HCT116 (cell line): Measurements from ENCODE around the gene TGDS. TPM values are rescaled to one million over a fixed set of nuclear protein-coding genes. Genes with fewer than 3 reads are reported as not detected.

Source experiments
- ATAC-seq: fragments of 200-7000 bp; cut with Tn5 transposase; 2 replicates; pipeline ENCODE4 v1.9.1; 2020; ENCODE audit warnings: mild to moderate bottlenecking, moderate library complexity
- BruUV-seq: library from RNA; stranded (reverse); fragments of 400-500 nt; replicated peaks from 2 replicates; lab custom pipeline; 2021; lab: Mats Ljungman, UMichigan
- CTCF ChIA-PET: fragments of 300-600 bp; sonication (Branson Sonifier 250); formaldehyde crosslinking; loops from one replicate; lab custom pipeline; 2021; ENCODE audit warnings: antibody characterized with exemption; lab: Charles Lee
- POLR2A ChIA-PET: fragments of 300-600, 350-600 bp; sonication (Branson Sonifier 250); formaldehyde crosslinking; loops from one replicate; lab custom pipeline; 2021; ENCODE audit warnings: antibody characterized with exemption; lab: Charles Lee
- RAD21 ChIA-PET, 2 experiments: fragments of 300-600 bp; sonication (Branson Sonifier 250); formaldehyde crosslinking; loops; one replicate each; lab custom pipeline; 2023; ENCODE audit warnings: low total read pairs in 2 of 2; ENCODE audit not compliant: uncharacterized antibody in 2 of 2, unreplicated experiment in 2 of 2, low non-redundant PET in 1 of 2; lab: Charles Lee
- DNase-seq: peaks from one replicate; pipeline ENCODE4 v3.0.0-alpha.2; 2010; ENCODE audit warnings: low read depth, low spot score
- H2AFZ ChIP-seq: fragments of 200-600 bp; shearing (Covaris generic), sonication (generic); 2 replicates; pipeline ENCODE4 v1.6.1; 2017; ENCODE audit warnings: low read depth, mixed run types, mixed read lengths, antibody characterized with exemption, low read length; ENCODE audit not compliant: poor library complexity, severe bottlenecking
- H3K27ac ChIP-seq: 2 replicates; pipeline ENCODE4 v1.5.1; 2012; ENCODE audit warnings: low read depth, low read length
- H3K27me3 ChIP-seq: fragments of 200-600 bp; sonication (generic); 2 replicates; pipeline ENCODE4 v1.6.1; 2016; ENCODE audit warnings: mixed run types, low read length, mixed read lengths; ENCODE audit not compliant: insufficient read depth
- H3K36me3 ChIP-seq, 2 experiments: fragments of 200-500 bp in 1 of 2; fragments of 200-600 bp in 1 of 2; sonication (Bioruptor generic) in 1 of 2; sonication (generic) in 1 of 2; 2 replicates each; pipeline versions ENCODE4 v1.5.1 to v1.6.1; 2014 to 2016; ENCODE audit warnings: low read length in 2 of 2, inconsistent platforms in 1 of 2, mixed read lengths in 1 of 2, mixed run types in 1 of 2; ENCODE audit not compliant: insufficient read depth in 2 of 2, control insufficient read depth in 1 of 2
- H3K4me1 ChIP-seq, 2 experiments: fragments of 200-600 bp in 1 of 2; sonication (generic) in 1 of 2; 2 replicates each; pipeline versions ENCODE4 v1.5.1 to v1.6.1; 2012 to 2017; ENCODE audit warnings: low read length in 2 of 2, inconsistent platforms in 1 of 2, mild to moderate bottlenecking in 1 of 2, mixed read lengths in 1 of 2, mixed run types in 1 of 2, moderate library complexity in 1 of 2; ENCODE audit not compliant: insufficient read depth in 2 of 2, control insufficient read depth in 1 of 2
- H3K4me2 ChIP-seq: fragments of 200-600 bp; sonication (generic); 2 replicates; pipeline ENCODE4 v1.6.1; 2017; ENCODE audit warnings: mixed run types, low read length, mixed read lengths
- H3K4me3 ChIP-seq, 2 experiments: fragments of 200-600 bp in 1 of 2; sonication (generic) in 1 of 2; replicated peaks in 1 of 2; 2 replicates each; pipeline ENCODE4 v1.5.1; 2011 to 2016; ENCODE audit warnings: low read length in 2 of 2, control low read depth in 1 of 2, low read depth in 1 of 2, mild to moderate bottlenecking in 1 of 2, mixed read lengths in 1 of 2, mixed run types in 1 of 2
- H3K79me2 ChIP-seq: fragments of 200-600 bp; sonication (generic); 2 replicates; pipeline ENCODE4 v1.6.1; 2017; ENCODE audit warnings: mild to moderate bottlenecking, mixed run types, low read length, moderate library complexity, mixed read lengths; ENCODE audit not compliant: insufficient read depth
- H3K9ac ChIP-seq: fragments of 200-600 bp; sonication (generic); 2 replicates; pipeline ENCODE4 v1.6.1; 2016; ENCODE audit warnings: low read length, mixed read lengths
- H3K9me2 ChIP-seq: fragments of 200-600 bp; sonication (generic), shearing (Covaris generic); 2 replicates; pipeline ENCODE4 v1.6.1; 2017; ENCODE audit warnings: mixed run types, mild to moderate bottlenecking, moderate library complexity; ENCODE audit not compliant: insufficient read depth
- H3K9me3 ChIP-seq, 2 experiments: fragments of 200-500 bp in 1 of 2; fragments of 200-600 bp in 1 of 2; sonication (Bioruptor generic) in 1 of 2; sonication (generic) in 1 of 2; 2 replicates each; pipeline ENCODE4 v1.6.1; 2014 to 2017; ENCODE audit warnings: low read length in 2 of 2, mixed read lengths in 2 of 2, inconsistent platforms in 1 of 2, low read depth in 1 of 2, mild to moderate bottlenecking in 1 of 2, mixed run types in 1 of 2, moderate library complexity in 1 of 2; ENCODE audit not compliant: control insufficient read depth in 1 of 2, insufficient read depth in 1 of 2
- H4K20me1 ChIP-seq: fragments of 200-600 bp; sonication (generic), shearing (Covaris generic); 2 replicates; pipeline ENCODE4 v1.6.1; 2017; ENCODE audit warnings: mixed run types, mild to moderate bottlenecking, moderate library complexity; ENCODE audit not compliant: insufficient read depth
- ATF3 ChIP-seq: IDR thresholded peaks from 2 replicates; pipeline ENCODE4 v1.6.1; 2012
- EGR1 ChIP-seq: IDR thresholded peaks from 2 replicates; pipeline ENCODE4 v1.6.1; 2012; ENCODE audit warnings: low read depth
- EZH2phosphoT487 ChIP-seq: fragments of 200-600 bp; IDR thresholded peaks from 2 replicates; pipeline ENCODE4 v1.6.1; 2018; ENCODE audit warnings: antibody characterized with exemption, borderline replicate concordance
- FOSL1 ChIP-seq: IDR thresholded peaks from 2 replicates; pipeline ENCODE4 v1.6.1; 2012; ENCODE audit warnings: low read depth
- JUND ChIP-seq: IDR thresholded peaks from 2 replicates; pipeline ENCODE4 v1.6.1; 2012
- POLR2A ChIP-seq: IDR thresholded peaks from 2 replicates; pipeline ENCODE4 v1.7.0; 2011; ENCODE audit warnings: borderline replicate concordance; ENCODE audit not compliant: insufficient read depth, insufficient read length; ENCODE audit errors: extremely low read depth
- POLR2AphosphoS5 ChIP-seq: IDR thresholded peaks from 2 replicates; pipeline ENCODE4 v1.6.1; 2011; ENCODE audit warnings: mild to moderate bottlenecking, low read depth, low read length, moderate library complexity
- SIN3A ChIP-seq: IDR thresholded peaks from 2 replicates; pipeline ENCODE4 v1.6.1; 2012; ENCODE audit warnings: low read depth
- SP1 ChIP-seq: IDR thresholded peaks from 2 replicates; pipeline ENCODE4 v1.6.1; 2012; ENCODE audit warnings: low read depth
- ZBTB33 ChIP-seq: IDR thresholded peaks from 2 replicates; pipeline ENCODE4 v1.6.1; 2011; ENCODE audit warnings: mild to moderate bottlenecking, low read length, moderate library complexity; ENCODE audit not compliant: insufficient replicate concordance; ENCODE audit errors: extremely low read depth
- ZNF274 ChIP-seq: fragments of 200-500 bp; sonication (Bioruptor generic); IDR thresholded peaks from 2 replicates; pipeline ENCODE4 v1.6.1; 2014; ENCODE audit warnings: mild to moderate bottlenecking, low read depth, low read length, inconsistent platforms
- intact Hi-C: fragments of 100-400 bp; cut with micrococcal nuclease; formaldehyde crosslinking; loops from 2 replicates; pipeline ENCODE4 v1.10.0; 2022
- total RNA-seq: library from RNA; stranded (reverse); gene quantifications from one replicate; pipeline ENCODE4 v1.2.1, GENCODE V29; 2021; ENCODE audit not compliant: unreplicated experiment
- TF ChIP-seq, protein P1 (sequence below), 3 experiments: fragments of 200-600 bp in 1 of 3; sonication (generic) in 1 of 3; IDR thresholded peaks in 2 of 3; conservative IDR thresholded peaks in 1 of 3; 2 replicates each; pipeline ENCODE4 v1.5.1; 2012 to 2017; ENCODE audit warnings: low read depth in 2 of 3, low read length in 2 of 3, antibody characterized with exemption in 1 of 3, borderline replicate concordance in 1 of 3, control low read depth in 1 of 3, mild to moderate bottlenecking in 1 of 3, mixed read lengths in 1 of 3, mixed run types in 1 of 3, moderate library complexity in 1 of 3; ENCODE audit not compliant: insufficient read depth in 1 of 3

TGDS gene
- total RNA-seq, 1 experiment from 2014 or later = 16.9 TPM

GRCh38 chr13:94610475-94610874 lies 14.5 kb upstream of the TGDS start (continued):
- TF ChIP-seq, protein P1, sequence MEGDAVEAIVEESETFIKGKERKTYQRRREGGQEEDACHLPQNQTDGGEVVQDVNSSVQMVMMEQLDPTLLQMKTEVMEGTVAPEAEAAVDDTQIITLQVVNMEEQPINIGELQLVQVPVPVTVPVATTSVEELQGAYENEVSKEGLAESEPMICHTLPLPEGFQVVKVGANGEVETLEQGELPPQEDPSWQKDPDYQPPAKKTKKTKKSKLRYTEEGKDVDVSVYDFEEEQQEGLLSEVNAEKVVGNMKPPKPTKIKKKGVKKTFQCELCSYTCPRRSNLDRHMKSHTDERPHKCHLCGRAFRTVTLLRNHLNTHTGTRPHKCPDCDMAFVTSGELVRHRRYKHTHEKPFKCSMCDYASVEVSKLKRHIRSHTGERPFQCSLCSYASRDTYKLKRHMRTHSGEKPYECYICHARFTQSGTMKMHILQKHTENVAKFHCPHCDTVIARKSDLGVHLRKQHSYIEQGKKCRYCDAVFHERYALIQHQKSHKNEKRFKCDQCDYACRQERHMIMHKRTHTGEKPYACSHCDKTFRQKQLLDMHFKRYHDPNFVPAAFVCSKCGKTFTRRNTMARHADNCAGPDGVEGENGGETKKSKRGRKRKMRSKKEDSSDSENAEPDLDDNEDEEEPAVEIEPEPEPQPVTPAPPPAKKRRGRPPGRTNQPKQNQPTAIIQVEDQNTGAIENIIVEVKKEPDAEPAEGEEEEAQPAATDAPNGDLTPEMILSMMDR (IDR thresholded peaks at IDR 0.05 in 2 of 3, conservative IDR thresholded peaks at IDR 0.05 in 1 of 3; ENCODE audit: borderline replicate concordance in 1 of 3, insufficient read depth in 1 of 3, low read depth in 2 of 3, low read length in 2 of 3) = no peak
- TF ChIP-seq EZH2phosphoT487 (no peak), SP1 (no peak), POLR2AphosphoS5 (no peak), ATF3 (no peak)

GRCh38 chr13:94609196-94609595 lies 13.2 kb upstream of the TGDS start:
- intact Hi-C loops = no loop called here
- no peak overlapping the region for H3K9ac ChIP-seq
- H3K79me2 ChIP-seq = peaks cover 4% of the 10 kb centered on the region; the same call in 1 of the 2 replicates
- ChIA-PET POLR2A (no interaction called here), CTCF (interaction anchor here (2.2 kb wide), 1 partner anchor 8 kb away, joined by 6 read pairs; no protein-coding TSS in a partner anchor), RAD21 (no interaction called here)
- H3K9me3 ChIP-seq = no peaks in the 10 kb centered on the region
- H3K27ac ChIP-seq = no peak overlapping the region
- TF ChIP-seq SIN3A (no peak), EGR1 (no peak), JUND (no peak), ZBTB33 (no peak), POLR2A (no peak), FOSL1 (no peak), ZNF274 (no peak)
- H4K20me1 ChIP-seq = no peaks in the 10 kb centered on the region
- peaks cover 5 to 10% of the 10 kb centered on the region in 2 experiments; a peak in 1 of 4 replicates for H3K36me3 ChIP-seq
- no peaks in the 10 kb centered on the region for H3K9me2 ChIP-seq
- DNase-seq = no peak
- ATAC-seq = no peak
- no TSS peak for BruUV-seq
- no peak overlapping the region for H3K4me3 ChIP-seq
- no peaks in the 10 kb centered on the region for H3K27me3 ChIP-seq
- no peak overlapping the region for H2AFZ ChIP-seq
- H3K4me2 ChIP-seq = no peak overlapping the region
- H3K4me1 ChIP-seq = no peaks in the 10 kb centered on the region
